LHCN-M2 (cell line): ENCODE measurements around the gene PDLIM7. TPM values are rescaled to one million over a fixed set of nuclear protein-coding genes. Genes with fewer than 3 reads are reported as not detected.

ENCODE experiments used
- DNase-seq: peaks from one replicate; pipeline ENCODE4 v3.0.0-alpha.2; 2012; ENCODE audit warnings: low read depth
- total RNA-seq: library from RNA; depleted of rRNA; stranded (reverse); fragments of >200 nt; gene quantifications from 2 replicates; pipeline ENCODE4 v1.2.3, GENCODE V29; 2014

PDLIM7 gene
- total RNA-seq, 1 experiment from 2014 or later = 252 TPM

- peak; percentile 63 for DNase-seq
Measured at GRCh38 chr5:177446200-177447065, 51.0 kb downstream of the PDLIM7 start, which contains the start of gene PRR7. Gene PRR7, plus strand, starts transcription at chr5:177446814. Its CDS starts 8,254 bp downstream, at chr5:177455068.

GRCh38 chr5:177445917-177446199, 51.5 kb downstream of the PDLIM7 start:
- no peak for DNase-seq

- no peak for DNase-seq
Measured at GRCh38 chr5:177445052-177445916, 52.1 kb downstream of the PDLIM7 start.

- DNase-seq = no peak
Measured at GRCh38 chr5:177444106-177445051, 53.0 kb downstream of the PDLIM7 start.

- DNase-seq = no peak
Measured at GRCh38 chr5:177443144-177443983, 54.0 kb downstream of the PDLIM7 start.

GRCh38 chr5:177442066-177442826, 55.2 kb downstream of the PDLIM7 start:
- DNase-seq = no peak

- DNase-seq = no peak
Measured at GRCh38 chr5:177440990-177441780, 56.2 kb downstream of the PDLIM7 start.

GRCh38 chr5:177440211-177440989, 57.0 kb downstream of the PDLIM7 start:
- DNase-seq = no peak

GRCh38 chr5:177439518-177440053, 57.8 kb downstream of the PDLIM7 start:
- no peak for DNase-seq

GRCh38 chr5:177438468-177438867, 58.9 kb downstream of the PDLIM7 start:
- no peak for DNase-seq

- no peak for DNase-seq
Measured at GRCh38 chr5:177437623-177438022, 59.8 kb downstream of the PDLIM7 start.

- no peak for DNase-seq
Measured at GRCh38 chr5:177435847-177436536, 61.4 kb downstream of the PDLIM7 start.

- no peak for DNase-seq
Measured at GRCh38 chr5:177434942-177435738, 62.3 kb downstream of the PDLIM7 start.

- DNase-seq = no peak
Measured at GRCh38 chr5:177434437-177434836, 63.0 kb downstream of the PDLIM7 start.

- DNase-seq = no peak
Measured at GRCh38 chr5:177433658-177434217, 63.7 kb downstream of the PDLIM7 start.
